Measurements from ENCODE around the gene FNDC3B. TPM values are rescaled to one million over a fixed set of nuclear protein-coding genes. Genes with fewer than 3 reads are reported as not detected.

The FNDC3B gene
- total and polyA plus RNA-seq, 5 experiments from 2014 or later, result 6.5 to 20.6 (median 8.8) TPM

GRCh38 chr3:172059532-172059931, 20.2 kb downstream of the FNDC3B start:
- H3K27me3 Mint-ChIP-seq, result no peaks in the 10 kb centered on the region
- H3K36me3 Mint-ChIP-seq, result peaks cover 6 to 13% (median 9%) of the 10 kb centered on the region in 3 donors
- ATAC-seq, result no peak
- H3K4me3 Mint-ChIP-seq, result no peak overlapping the region
- DNase-seq, result no peak
- no peak overlapping the region for H3K27ac Mint-ChIP-seq
- no peaks in the 10 kb centered on the region for H3K9me3 Mint-ChIP-seq
- peaks cover 20 to 69% (median 43%) of the 10 kb centered on the region in 4 donors for H3K4me1 Mint-ChIP-seq
- POLR2A ChIA-PET, result no interaction called here

- H3K4me1 Mint-ChIP-seq, result peaks cover 19 to 66% (median 40%) of the 10 kb centered on the region in 4 donors
- H3K9me3 Mint-ChIP-seq, result no peaks in the 10 kb centered on the region
- H3K27ac Mint-ChIP-seq, result no peak overlapping the region
- ATAC-seq (no peak), DNase-seq (no peak)
- no peaks in the 10 kb centered on the region for H3K27me3 Mint-ChIP-seq
- POLR2A ChIA-PET, result no interaction called here
- H3K36me3 Mint-ChIP-seq, result peaks cover 6 to 16% (median 9%) of the 10 kb centered on the region in 3 donors
- H3K4me3 Mint-ChIP-seq, result no peak overlapping the region
Observed at GRCh38 chr3:172060234-172060633, 20.9 kb downstream of the FNDC3B start.

GRCh38 chr3:172061724-172062184, 22.4 kb downstream of the FNDC3B start:
- ATAC-seq (no peak), DNase-seq (no peak)
- Mint-ChIP-seq H3K4me3 (peak overlapping the region in 3 of 10 donors; percentile 29 to 54 (median 51)), H3K27me3 (no peaks in the 10 kb centered on the region), H3K9me3 (no peaks in the 10 kb centered on the region), H3K4me1 (peaks cover 16 to 67% (median 39%) of the 10 kb centered on the region in 4 donors), H3K27ac (no peak overlapping the region), H3K36me3 (peaks cover 3 to 16% (median 9%) of the 10 kb centered on the region in 3 donors)
- POLR2A ChIA-PET, result no interaction called here

DNA sequence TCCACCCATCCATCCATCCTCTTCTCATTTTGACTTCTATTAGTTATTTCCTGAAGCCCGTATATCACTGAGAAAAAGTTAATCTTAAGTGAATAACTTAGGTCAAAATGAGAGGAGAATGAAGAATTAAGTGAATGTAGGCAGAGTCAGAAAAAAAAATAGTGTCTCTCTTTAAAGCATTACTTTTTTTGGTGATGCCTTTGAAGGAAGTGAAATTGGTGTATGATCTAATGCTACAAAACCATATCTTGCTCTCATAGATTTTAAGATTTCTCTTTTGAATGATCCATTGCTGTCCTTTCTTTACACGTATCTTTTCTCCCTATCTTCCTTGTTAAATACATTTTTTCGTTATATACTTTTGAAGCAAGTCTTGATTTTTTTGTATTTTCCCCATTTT, 23.4 kb downstream of the FNDC3B start:
- no peak overlapping the region for H3K27ac Mint-ChIP-seq
- H3K36me3 Mint-ChIP-seq, result peaks cover 0 to 16% (median 9%) of the 10 kb centered on the region in 3 donors
- DNase-seq (no peak), ATAC-seq (no peak)
- no peak overlapping the region for H3K4me3 Mint-ChIP-seq
- no peaks in the 10 kb centered on the region for H3K27me3 Mint-ChIP-seq
- no peaks in the 10 kb centered on the region for H3K9me3 Mint-ChIP-seq
- POLR2A ChIA-PET, result no interaction called here
- peaks cover 16 to 67% (median 42%) of the 10 kb centered on the region in 4 donors for H3K4me1 Mint-ChIP-seq

DNA sequence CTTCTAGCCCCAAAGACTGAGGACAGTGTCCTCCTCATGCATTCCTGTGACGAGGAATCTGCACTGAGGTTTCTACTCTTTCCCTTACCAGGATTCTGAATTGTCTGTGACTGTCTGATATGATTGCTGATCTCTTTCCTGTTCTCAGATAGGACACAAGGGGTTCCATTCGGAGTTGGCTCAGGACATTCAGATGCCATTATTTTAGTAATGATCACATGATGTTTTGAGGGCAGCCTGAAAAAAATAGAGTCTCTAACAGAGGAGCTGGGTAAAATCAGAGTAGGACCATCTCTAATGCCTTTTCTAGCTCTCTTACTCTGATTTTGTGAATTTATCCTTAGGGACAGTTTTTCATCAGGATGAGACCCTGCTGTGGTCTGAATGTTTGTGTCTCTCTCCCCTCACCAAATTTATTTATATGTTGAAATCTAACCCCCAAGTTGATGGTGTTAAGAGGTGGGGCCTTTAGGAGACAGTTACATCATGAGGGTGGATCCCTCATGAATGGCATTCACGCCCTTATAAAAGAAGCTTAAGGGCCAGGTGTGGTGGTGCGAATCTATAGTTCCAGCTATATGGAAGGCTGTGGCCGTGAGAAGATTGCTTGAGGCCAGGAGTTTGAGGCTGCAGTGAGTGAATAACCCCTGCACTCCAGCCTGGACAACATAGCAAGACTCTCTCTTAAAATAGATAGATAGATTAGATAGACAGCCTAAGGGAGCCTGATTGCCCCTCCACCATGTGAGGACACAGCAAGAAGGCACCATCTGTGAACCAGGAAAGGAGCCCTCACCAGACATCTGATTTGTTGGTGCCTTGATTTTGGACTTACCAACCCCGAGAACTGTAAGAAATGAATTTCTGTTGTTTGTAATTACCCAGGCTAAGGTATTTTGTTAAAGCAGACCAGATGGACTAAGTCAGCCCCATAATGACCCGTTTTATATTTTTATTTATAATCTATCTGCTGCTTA, 24.4 kb downstream of the FNDC3B start:
- H3K9me3 Mint-ChIP-seq, result no peaks in the 10 kb centered on the region
- H3K27ac Mint-ChIP-seq, result peak overlapping the region in 1 of 10 donors; percentile 61
- peaks cover 18 to 70% (median 45%) of the 10 kb centered on the region in 4 donors for H3K4me1 Mint-ChIP-seq
- no peaks in the 10 kb centered on the region for H3K27me3 Mint-ChIP-seq
- POLR2A ChIA-PET, result no interaction called here
- no peak for DNase-seq
- H3K4me3 Mint-ChIP-seq, result peak overlapping the region in 1 of 10 donors; percentile 18
- peaks cover 0 to 16% (median 9%) of the 10 kb centered on the region in 3 donors for H3K36me3 Mint-ChIP-seq
- no peak for ATAC-seq

- no peak for DNase-seq
- Mint-ChIP-seq H3K27ac (peak overlapping the region in 1 of 10 donors; percentile 6), H3K4me3 (no peak overlapping the region), H3K9me3 (no peaks in the 10 kb centered on the region), H3K4me1 (peaks cover 20 to 68% (median 45%) of the 10 kb centered on the region in 4 donors), H3K36me3 (peaks cover 5 to 14% (median 9%) of the 10 kb centered on the region in 3 donors), H3K27me3 (peaks cover 0 to 2% (median 0%) of the 10 kb centered on the region in 5 donors)
- POLR2A ChIA-PET, result interaction anchor here (1.5 kb wide), 1 partner anchor 43 kb away, joined by 4 read pairs; no protein-coding TSS in a partner anchor
- ATAC-seq, result no peak
Observed at GRCh38 chr3:172065527-172065926, 26.1 kb downstream of the FNDC3B start.

- Mint-ChIP-seq H3K9me3 (no peaks in the 10 kb centered on the region), H3K4me3 (no peak overlapping the region), H3K27ac (peak overlapping the region in 1 of 10 donors; percentile 6), H3K4me1 (peaks cover 20 to 63% (median 45%) of the 10 kb centered on the region in 4 donors), H3K36me3 (peaks cover 5 to 14% (median 9%) of the 10 kb centered on the region in 3 donors), H3K27me3 (peaks cover 0 to 2% (median 0%) of the 10 kb centered on the region in 5 donors)
- POLR2A ChIA-PET, result interaction anchor here (1.5 kb wide), 1 partner anchor 42 kb away, joined by 4 read pairs; no protein-coding TSS in a partner anchor
- DNase-seq, result no peak
- no peak for ATAC-seq
Observed at GRCh38 chr3:172065967-172066762, 26.8 kb downstream of the FNDC3B start.

DNA sequence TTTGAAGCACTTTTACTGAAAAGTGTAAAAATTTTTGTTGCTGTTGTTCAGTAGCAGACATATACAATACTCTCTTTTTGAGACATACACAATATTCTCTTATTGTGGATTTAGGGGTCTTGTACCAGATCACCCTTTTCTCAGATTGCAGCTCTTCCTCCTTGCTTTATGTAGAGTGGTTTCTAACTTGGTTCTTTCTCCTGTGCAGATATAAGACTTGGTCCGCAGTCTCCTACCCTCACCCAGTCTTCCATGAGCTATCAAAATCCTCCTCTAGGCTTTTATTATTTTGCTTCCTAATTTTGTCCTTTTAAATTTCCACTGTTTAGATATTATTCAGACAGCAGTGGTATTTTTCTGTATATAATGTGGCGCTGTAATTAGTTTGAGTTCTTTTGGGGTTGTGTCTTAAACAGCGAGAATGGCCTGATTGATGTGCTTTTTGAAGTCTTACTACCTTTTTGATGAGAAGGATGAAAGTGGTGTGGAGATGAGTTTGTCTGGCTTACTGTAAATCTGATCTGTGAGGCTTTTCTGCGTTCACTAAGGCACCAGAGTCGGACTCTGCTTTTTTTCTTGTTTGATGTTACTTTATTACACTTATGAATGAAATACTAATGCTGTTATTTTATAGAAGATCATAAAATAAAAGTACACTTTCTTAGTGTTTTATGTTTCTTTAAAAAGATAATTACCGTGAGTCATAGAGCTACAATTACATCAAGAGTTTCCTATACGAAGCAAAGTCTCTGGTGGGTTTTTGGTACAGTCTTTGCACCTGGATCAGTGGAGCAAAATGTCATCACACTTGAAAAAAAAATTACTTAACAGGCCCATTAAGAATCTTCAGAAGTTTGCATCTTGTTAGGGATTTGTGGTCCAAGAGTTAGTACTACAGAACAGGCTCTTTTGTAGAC, 27.8 kb downstream of the FNDC3B start:
- peaks cover 20 to 55% (median 38%) of the 10 kb centered on the region in 4 donors for H3K4me1 Mint-ChIP-seq
- H3K4me3 Mint-ChIP-seq, result peak overlapping the region in 9 of 10 donors; percentile 4 to 66 (median 49)
- H3K27me3 Mint-ChIP-seq, result peaks cover 0 to 2% (median 0%) of the 10 kb centered on the region in 5 donors
- DNase-seq (peak in 4 of 10 donors; percentile 1 to 50 (median 30)), ATAC-seq (peak; percentile 86 to 89)
- peak overlapping the region in 3 of 10 donors; percentile 2 to 49 (median 34) for H3K27ac Mint-ChIP-seq
- peaks cover 5 to 14% (median 9%) of the 10 kb centered on the region in 3 donors for H3K36me3 Mint-ChIP-seq
- POLR2A ChIA-PET, result interaction anchor here (1.5 kb wide), 1 partner anchor 41 kb away, joined by 4 read pairs; no protein-coding TSS in a partner anchor
- H3K9me3 Mint-ChIP-seq, result no peaks in the 10 kb centered on the region

- DNase-seq (no peak), ATAC-seq (no peak)
- Mint-ChIP-seq H3K27me3 (peaks cover 0 to 2% (median 0%) of the 10 kb centered on the region in 5 donors), H3K27ac (peak overlapping the region in 1 of 10 donors; percentile 35), H3K4me3 (peak overlapping the region in 4 of 10 donors; percentile 15 to 64 (median 42)), H3K4me1 (peaks cover 20 to 47% (median 32%) of the 10 kb centered on the region in 4 donors), H3K9me3 (no peaks in the 10 kb centered on the region), H3K36me3 (peaks cover 5 to 14% (median 9%) of the 10 kb centered on the region in 3 donors)
- POLR2A ChIA-PET, result no interaction called here
Observed at GRCh38 chr3:172067837-172068440, 28.6 kb downstream of the FNDC3B start.

DNA sequence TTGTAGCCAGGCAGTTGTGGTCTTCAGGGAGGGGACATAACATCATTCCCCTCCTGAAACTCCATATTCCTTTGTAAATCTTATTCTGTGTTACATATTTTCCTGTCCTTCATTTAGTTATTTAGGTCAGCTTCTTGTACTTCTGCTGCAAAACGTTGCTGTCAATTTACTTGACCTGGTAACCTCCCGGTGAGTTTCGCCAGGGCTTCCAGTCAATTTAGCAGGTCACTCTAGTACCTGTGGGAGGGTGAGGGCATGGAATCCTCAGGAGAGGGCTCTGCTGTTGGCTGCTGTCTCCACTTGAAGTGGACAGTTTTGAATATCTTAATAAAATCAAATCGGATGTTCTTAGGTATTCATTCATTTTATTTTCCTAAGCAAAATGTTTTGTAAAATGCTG, 29.6 kb downstream of the FNDC3B start:
- H3K9me3 Mint-ChIP-seq, result no peaks in the 10 kb centered on the region
- no peak overlapping the region for H3K27ac Mint-ChIP-seq
- peaks cover 16 to 46% (median 27%) of the 10 kb centered on the region in 4 donors for H3K4me1 Mint-ChIP-seq
- no peak overlapping the region for H3K4me3 Mint-ChIP-seq
- peaks cover 4 to 12% (median 10%) of the 10 kb centered on the region in 3 donors for H3K36me3 Mint-ChIP-seq
- DNase-seq (no peak), ATAC-seq (no peak)
- H3K27me3 Mint-ChIP-seq, result peaks cover 0 to 2% (median 0%) of the 10 kb centered on the region in 5 donors
- POLR2A ChIA-PET, result no interaction called here

- H3K27ac Mint-ChIP-seq, result no peak overlapping the region
- no peak overlapping the region for H3K4me3 Mint-ChIP-seq
- H3K36me3 Mint-ChIP-seq, result peaks cover 0 to 12% (median 5%) of the 10 kb centered on the region in 3 donors
- no peaks in the 10 kb centered on the region for H3K9me3 Mint-ChIP-seq
- DNase-seq, result no peak
- peaks cover 16 to 47% (median 28%) of the 10 kb centered on the region in 4 donors for H3K4me1 Mint-ChIP-seq
- no peak for ATAC-seq
- peaks cover 0 to 2% (median 0%) of the 10 kb centered on the region in 5 donors for H3K27me3 Mint-ChIP-seq
- POLR2A ChIA-PET, result no interaction called here
Observed at GRCh38 chr3:172069478-172069877, 30.1 kb downstream of the FNDC3B start.

Data from naive thymus-derived CD8-positive, alpha-beta T cell (primary cell).